ENCODE measurements around the gene TMEM115.
A peak's percentile ranks its signal among the peaks of the same experiment; 100 is the strongest.

Gene TMEM115, protein sequence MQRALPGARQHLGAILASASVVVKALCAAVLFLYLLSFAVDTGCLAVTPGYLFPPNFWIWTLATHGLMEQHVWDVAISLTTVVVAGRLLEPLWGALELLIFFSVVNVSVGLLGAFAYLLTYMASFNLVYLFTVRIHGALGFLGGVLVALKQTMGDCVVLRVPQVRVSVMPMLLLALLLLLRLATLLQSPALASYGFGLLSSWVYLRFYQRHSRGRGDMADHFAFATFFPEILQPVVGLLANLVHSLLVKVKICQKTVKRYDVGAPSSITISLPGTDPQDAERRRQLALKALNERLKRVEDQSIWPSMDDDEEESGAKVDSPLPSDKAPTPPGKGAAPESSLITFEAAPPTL

GRCh38 chr3:50358911-50359759, at the start of gene TMEM115:
TSS of gene TMEM115 (minus strand) at chr3:50359521. CDS start at chr3:50359063, 458 bp downstream.
- peak; percentile 87 to 97 for DNase-seq

DNA sequence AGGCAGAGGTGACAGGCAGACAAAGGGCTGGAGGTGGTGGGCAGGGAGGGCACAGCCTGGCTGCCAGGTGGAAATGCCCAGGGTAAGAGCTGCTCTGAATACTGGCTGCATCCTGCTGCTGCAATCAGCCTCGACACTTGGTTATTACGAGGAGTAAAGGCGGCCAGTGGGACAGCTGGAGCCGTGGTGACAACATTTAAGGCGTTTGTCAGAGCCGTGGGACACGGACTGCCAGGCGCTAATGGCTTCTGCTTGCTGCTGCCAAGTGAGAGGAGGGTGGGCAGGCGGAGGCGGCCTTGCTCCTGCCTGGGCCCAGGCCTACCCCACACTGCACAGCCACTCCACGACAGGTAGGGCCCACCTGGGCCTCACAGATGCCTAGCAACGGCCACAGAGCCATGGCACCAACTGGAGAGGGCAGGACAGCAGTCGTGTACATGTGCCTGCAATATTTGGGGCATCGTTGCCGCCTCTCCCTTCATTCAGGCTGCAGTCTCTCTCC, 49.2 kb upstream of the TMEM115 start:
- no peak for DNase-seq

- DNase-seq = no peak
These were observed 47.2 kb upstream of the TMEM115 start for GRCh38 chr3:50406487-50406886.

DNA sequence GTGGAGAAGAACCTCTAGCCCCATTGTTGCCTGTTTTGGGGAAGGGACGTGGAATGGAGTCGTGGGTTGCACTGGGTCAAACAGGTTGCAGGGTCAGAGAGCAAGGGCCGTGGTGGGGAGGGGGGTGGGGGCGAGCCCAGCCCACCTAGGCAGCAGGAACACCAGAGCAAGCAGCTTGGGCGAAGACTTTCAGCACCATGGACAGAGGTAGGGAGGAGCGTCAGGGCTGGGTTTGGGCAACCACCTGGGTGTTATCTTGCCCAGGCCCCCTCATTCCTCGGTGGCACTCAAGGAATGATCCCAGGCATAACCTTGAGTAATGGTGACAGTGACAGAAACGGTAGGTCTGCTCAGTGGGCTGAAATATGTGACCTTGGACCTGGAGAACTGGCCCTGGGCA, 45.9 kb upstream of the TMEM115 start:
- peak in 1 of 2 experiments; percentile 1 for DNase-seq

DNA sequence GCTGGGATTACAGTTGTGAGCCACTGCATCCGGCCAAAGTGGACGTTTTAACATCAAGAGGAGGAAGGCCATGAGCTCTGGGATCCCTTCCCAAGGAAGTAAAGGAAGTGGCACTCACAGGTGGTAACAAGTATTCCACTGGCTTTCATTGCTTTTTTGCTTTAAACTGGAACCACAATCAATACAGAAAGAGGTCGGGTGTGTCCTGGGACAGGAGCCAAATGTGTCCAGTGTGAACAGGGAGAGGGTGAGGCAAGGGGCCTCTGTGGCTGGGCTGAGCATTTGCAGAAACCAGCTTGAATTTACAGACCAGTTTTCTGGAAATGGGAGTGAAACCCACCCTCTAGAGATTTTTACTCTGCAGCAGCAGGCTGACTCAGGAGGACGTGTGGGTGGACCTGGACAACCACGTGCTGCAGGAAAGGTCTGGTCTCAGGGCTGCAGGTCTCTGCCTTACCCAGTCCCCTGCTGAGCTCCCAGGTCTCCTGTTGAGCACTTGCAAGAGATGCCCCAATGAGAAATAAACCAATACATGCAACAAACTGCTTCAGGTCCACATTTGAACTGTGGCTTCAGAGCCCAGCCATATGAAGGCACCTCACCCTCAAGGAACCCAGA, 42.8 kb upstream of the TMEM115 start:
- DNase-seq = no peak

- no peak for DNase-seq
These were observed 37.2 kb upstream of the TMEM115 start for GRCh38 chr3:50396502-50396901.

DNA sequence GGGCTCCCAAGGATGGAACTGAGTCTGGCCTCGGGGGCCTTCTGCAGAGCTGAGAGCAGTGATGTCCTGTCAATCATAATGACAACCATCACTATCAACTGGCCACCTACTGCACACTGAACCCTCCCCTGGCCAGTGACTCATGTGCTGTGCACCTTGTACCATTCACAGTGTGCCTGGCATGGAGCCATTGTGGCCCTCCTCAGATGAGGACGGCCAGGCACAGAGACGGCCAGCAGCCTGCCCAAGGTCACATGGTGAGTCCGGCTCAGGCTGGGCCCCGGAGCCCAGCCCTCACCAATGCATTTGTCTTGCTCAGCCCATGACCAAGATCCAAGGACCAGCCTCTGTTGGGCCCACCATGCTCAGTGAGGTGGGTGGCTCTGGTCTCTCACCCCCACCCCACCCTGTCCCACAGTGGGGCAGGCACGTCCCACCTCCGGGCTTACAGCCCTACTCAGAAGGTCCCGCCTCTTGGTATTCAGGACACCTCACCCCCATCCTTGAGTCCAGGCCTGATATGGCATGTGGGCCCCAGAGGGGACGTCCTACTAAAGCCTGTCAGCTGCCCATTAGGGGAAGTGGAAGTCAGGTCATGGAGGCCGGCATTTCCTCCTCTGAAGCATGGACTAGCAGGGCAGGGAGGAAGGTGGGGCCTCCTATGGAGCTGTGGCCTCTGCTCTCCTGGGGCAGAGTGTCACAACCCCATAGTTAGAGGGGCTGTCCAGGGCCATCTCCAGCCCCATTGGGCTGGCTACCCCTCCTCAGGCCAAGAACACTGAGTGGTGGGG, 35.9 kb upstream of the TMEM115 start:
- DNase-seq = no peak

GRCh38 chr3:50393061-50393460, 33.7 kb upstream of the TMEM115 start:
- DNase-seq = no peak

- no peak for DNase-seq
These were observed 32.9 kb upstream of the TMEM115 start for GRCh38 chr3:50392101-50392715.

DNA sequence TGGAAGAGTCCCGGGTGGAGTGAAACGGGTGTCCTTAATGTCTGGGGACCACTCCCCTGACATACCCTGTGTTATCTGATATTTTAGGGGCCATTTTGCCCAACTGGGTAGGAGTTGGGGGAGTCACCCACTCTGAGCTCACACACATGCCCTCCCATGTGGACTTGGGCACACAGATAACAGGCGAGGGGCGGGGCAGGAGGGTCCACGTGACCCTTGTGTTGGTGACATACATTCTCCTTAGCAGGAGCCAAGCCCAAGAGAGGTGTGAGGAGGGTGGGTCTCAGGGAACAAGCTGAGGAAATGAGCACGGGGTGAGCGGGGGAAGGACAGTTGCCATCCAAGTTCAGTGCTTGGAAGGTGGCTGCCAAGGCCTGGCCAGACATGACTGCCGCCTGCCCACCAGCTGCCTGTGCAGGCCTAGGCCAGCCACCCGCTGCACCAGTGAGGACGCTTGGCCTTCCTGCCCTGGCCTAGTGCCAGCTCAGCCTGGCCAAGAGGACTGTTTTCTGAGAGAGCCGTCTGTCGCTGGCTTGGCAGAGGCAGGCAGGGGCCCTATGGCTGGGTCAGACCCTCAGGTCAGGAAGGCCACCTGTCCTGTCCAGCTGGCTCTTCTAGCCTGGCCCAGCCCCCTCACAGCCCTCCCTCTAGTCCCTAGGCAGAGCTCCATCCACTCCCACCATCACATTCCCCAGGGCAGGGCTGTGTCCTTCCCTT, 31.3 kb upstream of the TMEM115 start:
- DNase-seq = no peak

DNA sequence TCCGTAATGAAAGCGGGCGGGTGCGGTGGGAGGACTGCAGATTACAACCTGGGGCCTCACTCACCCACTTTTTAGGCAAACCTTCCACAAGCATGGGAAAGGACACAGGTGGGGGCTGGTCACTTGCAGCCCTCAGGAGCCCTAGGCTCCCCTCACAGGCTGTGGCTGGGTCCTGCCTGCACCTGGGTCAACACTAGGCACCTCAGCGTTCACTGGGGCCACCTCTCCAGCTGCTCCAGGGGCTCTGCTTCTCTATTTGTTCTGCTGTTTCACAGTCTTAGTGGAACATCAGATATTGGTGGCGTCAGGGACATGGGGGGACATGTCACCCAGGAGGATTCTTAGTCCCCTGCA, 30.1 kb upstream of the TMEM115 start:
- DNase-seq = no peak

- no peak for DNase-seq
These were observed 29.5 kb upstream of the TMEM115 start for GRCh38 chr3:50388720-50389413.

DNA sequence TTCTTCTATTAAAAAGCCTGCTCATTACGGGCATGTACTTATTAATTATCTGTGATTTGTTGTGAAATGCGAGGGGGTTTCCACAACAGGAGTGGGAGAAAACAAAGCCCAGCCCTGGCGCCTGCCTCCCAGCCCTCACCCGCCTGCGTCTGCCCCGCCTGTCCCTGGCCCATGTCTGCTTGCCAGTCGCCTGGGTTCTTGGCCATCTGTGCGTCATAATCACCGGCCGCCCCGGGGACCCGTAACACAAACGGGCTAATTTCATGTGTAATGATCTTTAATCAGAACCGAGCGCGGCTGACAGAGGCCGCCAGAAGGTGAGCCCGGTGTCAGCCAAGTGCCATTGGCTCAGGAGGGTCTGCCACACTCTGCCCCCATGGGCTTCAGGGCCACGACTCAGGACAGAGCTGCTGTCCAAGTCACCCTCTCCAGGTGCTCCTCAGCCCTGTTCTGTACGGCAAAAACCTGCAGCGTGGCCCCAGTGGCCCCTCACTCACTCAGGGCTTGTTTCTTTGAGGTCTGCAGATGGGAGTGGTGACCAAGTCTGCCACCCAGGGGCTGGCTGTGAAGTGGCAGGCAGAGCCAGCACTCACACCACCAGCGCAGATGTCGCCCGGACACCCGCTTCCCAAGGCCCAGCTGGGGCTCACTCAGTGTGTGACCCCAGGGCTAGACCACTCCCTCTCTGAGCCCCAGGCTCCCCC, 28.8 kb upstream of the TMEM115 start:
- no peak for DNase-seq

GRCh38 chr3:50385754-50386153, 26.4 kb upstream of the TMEM115 start:
- no peak for DNase-seq

DNA sequence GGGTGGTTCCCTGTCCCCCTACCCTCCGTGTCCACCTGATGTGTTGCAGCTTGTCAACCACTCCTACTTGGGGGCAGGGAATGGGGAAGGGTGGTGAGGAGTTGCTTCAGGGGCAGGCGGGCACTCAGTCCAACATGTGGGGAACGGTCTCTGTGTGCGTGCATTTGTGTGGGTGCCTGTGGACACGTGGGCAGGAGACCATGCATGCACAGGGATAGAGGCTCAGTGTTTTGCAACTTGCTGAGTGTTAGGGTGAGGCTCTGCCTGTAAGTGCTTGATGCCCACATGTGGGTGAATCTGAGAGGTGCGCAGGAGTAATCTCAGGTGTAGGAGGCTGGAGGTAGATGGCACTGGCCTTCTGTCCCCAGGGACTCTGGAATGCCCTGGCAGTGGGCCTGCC, 24.4 kb upstream of the TMEM115 start:
- no peak for DNase-seq

DNA sequence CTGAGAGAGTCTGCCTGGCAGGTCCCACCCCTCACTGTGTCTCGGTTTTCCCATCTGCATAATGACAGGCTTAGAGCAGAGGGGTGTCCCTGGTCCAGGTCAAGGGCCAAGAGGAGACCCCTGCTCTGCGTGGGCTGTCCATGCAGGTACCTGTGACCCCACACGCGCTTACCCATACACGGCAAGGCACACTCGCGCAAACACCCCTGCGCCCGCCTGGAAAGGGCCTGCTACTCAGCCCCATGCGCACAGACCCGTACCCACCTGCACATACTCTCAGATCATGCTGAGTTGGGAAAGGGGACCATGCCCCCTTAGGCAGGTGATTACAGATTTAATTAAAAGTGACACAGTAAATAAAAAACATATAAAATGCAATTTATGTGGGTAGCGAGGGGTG, 23.4 kb upstream of the TMEM115 start:
- no peak for DNase-seq

GRCh38 chr3:50381383-50381782, 22.1 kb upstream of the TMEM115 start:
- DNase-seq = no peak

DNA sequence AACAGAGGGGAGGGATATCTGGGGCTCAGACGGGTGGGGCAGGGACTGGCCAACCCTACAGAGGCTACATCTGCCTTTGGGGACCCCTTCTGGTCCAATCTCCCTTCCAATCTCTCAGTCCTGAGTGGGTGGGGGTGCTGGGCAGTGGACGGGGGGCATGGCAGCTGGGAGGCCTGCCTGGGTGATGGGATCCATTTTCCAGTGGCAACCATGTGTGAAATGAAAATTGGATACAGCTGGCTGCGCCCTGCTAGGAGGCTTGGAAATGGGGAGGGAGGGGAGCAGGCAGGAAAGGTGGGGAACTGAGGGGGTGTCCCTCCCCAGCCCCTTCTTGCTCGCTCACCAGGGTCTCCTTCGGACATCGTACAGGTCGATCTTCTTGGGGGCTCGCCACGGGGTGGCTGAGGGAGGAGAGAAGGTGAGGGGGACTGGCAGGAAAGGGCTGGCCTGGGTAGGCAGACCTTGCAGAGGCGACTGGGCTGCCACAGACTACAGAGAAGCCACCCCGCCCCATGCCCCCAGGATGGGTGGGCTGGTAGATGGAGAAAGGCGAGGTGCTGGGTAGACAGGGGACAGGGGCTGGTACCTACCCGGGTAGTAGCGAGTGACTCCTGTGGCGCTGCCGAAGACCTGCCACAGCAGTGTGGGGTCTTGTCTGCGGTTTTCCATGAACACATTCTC, 21.2 kb upstream of the TMEM115 start:
- no peak for DNase-seq

DNA sequence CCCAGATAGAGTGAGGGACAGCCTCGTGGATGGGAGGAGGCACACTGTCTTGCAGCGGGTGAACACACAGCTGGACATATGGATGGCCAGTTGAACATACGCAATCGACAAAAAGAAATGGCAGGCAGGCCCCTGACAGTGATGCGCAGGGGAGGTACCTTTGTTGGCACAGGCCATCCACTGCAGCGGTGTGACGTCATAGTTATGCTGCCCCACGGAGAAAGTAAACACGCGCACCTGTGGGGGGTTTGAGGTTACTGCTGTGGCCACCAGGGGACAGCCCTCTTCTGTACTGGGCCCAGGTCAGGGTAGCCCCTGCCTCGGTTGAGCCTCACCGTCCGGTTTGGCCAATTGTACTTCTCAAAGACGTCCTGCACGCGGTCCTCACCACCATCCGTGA, 19.4 kb upstream of the TMEM115 start:
- no peak for DNase-seq

DNA sequence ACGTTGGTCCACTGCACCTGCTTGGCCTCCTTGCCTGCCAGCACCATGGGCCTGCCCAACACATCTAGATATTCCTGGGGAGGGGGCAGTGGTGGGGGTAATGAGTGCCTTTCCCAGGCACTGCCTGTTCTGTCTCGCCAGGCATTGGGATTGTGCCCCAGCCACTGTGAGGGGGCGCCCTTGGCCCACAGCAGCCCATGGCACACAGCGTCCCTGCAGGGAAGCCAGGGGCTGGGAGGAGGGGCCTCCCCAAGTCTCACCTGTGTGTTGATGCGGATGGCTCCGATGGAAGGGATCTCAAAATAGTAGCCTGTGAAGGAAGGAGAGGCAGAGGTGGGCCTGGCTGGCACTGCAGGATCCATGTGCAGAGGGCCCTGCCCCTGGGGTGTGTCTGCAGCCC, 18.7 kb upstream of the TMEM115 start:
- DNase-seq = no peak
